HEK293 (cell line): ENCODE results near the gene RPL15.

ENCODE experiments used
- AEBP2 ChIP-seq: fragments of 450-650 bp; formaldehyde crosslinking; IDR thresholded peaks from 2 replicates; pipeline ENCODE4 v1.5.1; 2016; ENCODE audit warnings: missing biosample characterization, missing genetic modification characterization, borderline replicate concordance
- BCL6B ChIP-seq: fragments of 450-650 bp; formaldehyde crosslinking; IDR thresholded peaks from 2 replicates; pipeline ENCODE4 v1.5.1; 2017; ENCODE audit warnings: missing biosample characterization, missing genetic modification characterization
- CTCF ChIP-seq: fragments of 450-650 bp; formaldehyde crosslinking; IDR thresholded peaks from 2 replicates; pipeline ENCODE4 v1.5.1; 2016; ENCODE audit warnings: missing biosample characterization, missing genetic modification characterization
- GLI4 ChIP-seq: fragments of 450-650 bp; formaldehyde crosslinking; IDR thresholded peaks from 2 replicates; pipeline ENCODE4 v1.5.1; 2016; ENCODE audit warnings: missing biosample characterization, missing genetic modification characterization
- KLF10 ChIP-seq: fragments of 450-650 bp; IDR thresholded peaks from 2 replicates; pipeline ENCODE4 v1.5.1; 2018; ENCODE audit warnings: missing biosample characterization, mild to moderate bottlenecking, missing genetic modification characterization
- KLF16 ChIP-seq: fragments of 450-650 bp; formaldehyde crosslinking; IDR thresholded peaks from 2 replicates; pipeline ENCODE4 v1.5.1; 2017; ENCODE audit warnings: missing biosample characterization, missing genetic modification characterization
- KLF17 ChIP-seq: fragments of 450-650 bp; formaldehyde crosslinking; IDR thresholded peaks from 2 replicates; pipeline ENCODE4 v1.5.1; 2016; ENCODE audit warnings: missing biosample characterization, missing genetic modification characterization
- KLF9 ChIP-seq: fragments of 450-650 bp; formaldehyde crosslinking; IDR thresholded peaks from 2 replicates; pipeline ENCODE4 v1.5.1; 2016; ENCODE audit warnings: missing biosample characterization, missing genetic modification characterization, low read depth
- MYNN ChIP-seq: fragments of 450-650 bp; formaldehyde crosslinking; IDR thresholded peaks from 2 replicates; pipeline ENCODE4 v1.5.1; 2016; ENCODE audit warnings: missing biosample characterization, missing genetic modification characterization, borderline replicate concordance
- SP7 ChIP-seq: fragments of 450-650 bp; formaldehyde crosslinking; IDR thresholded peaks from 2 replicates; pipeline ENCODE4 v1.5.1; 2016; ENCODE audit warnings: missing biosample characterization, missing genetic modification characterization
- TCF7L2 ChIP-seq: IDR thresholded peaks from 2 replicates; pipeline ENCODE4 v1.6.1; 2011; ENCODE audit warnings: low read depth, mild to moderate bottlenecking, inconsistent platforms, low read length, moderate library complexity, borderline replicate concordance
- YY2 ChIP-seq: fragments of 450-650 bp; formaldehyde crosslinking; IDR thresholded peaks from 2 replicates; pipeline ENCODE4 v1.5.1; 2016; ENCODE audit warnings: missing biosample characterization, missing genetic modification characterization
- ZBTB10 ChIP-seq: fragments of 450-650 bp; formaldehyde crosslinking; IDR thresholded peaks from 2 replicates; pipeline ENCODE4 v1.5.1; 2016; ENCODE audit warnings: missing biosample characterization, missing genetic modification characterization
- ZBTB20 ChIP-seq: fragments of 450-650 bp; formaldehyde crosslinking; IDR thresholded peaks from 2 replicates; pipeline ENCODE4 v1.5.1; 2016; ENCODE audit warnings: missing biosample characterization, missing genetic modification characterization
- ZFP69B ChIP-seq: fragments of 450-650 bp; formaldehyde crosslinking; IDR thresholded peaks from 2 replicates; pipeline ENCODE4 v1.5.1; 2016; ENCODE audit warnings: missing biosample characterization, missing genetic modification characterization
- ZNF114 ChIP-seq: fragments of 450-650 bp; formaldehyde crosslinking; IDR thresholded peaks from 2 replicates; pipeline ENCODE4 v1.5.0; 2017; ENCODE audit warnings: missing biosample characterization, missing genetic modification characterization
- ZNF148 ChIP-seq: fragments of 450-650 bp; formaldehyde crosslinking; IDR thresholded peaks from 2 replicates; pipeline ENCODE4 v1.5.0; 2017; ENCODE audit warnings: missing biosample characterization, missing genetic modification characterization, borderline replicate concordance
- ZNF174 ChIP-seq: fragments of 450-650 bp; formaldehyde crosslinking; IDR thresholded peaks from 2 replicates; pipeline ENCODE4 v1.5.0; 2017; ENCODE audit warnings: missing biosample characterization, mild to moderate bottlenecking, missing genetic modification characterization
- ZNF266 ChIP-seq: fragments of 450-650 bp; formaldehyde crosslinking; IDR thresholded peaks from 2 replicates; pipeline ENCODE4 v1.5.1; 2016; ENCODE audit warnings: missing biosample characterization, missing genetic modification characterization, low read depth
- ZNF354C ChIP-seq: fragments of 450-650 bp; formaldehyde crosslinking; IDR thresholded peaks from 2 replicates; pipeline ENCODE4 v1.5.1; 2016; ENCODE audit warnings: missing biosample characterization, missing genetic modification characterization, low read depth, borderline replicate concordance
- ZNF391 ChIP-seq: fragments of 450-650 bp; formaldehyde crosslinking; IDR thresholded peaks from 2 replicates; pipeline ENCODE4 v1.5.1; 2016; ENCODE audit warnings: low read depth, missing biosample characterization, missing genetic modification characterization, borderline replicate concordance
- ZNF404 ChIP-seq: fragments of 450-650 bp; formaldehyde crosslinking; IDR thresholded peaks from 2 replicates; pipeline ENCODE4 v1.5.1; 2017; ENCODE audit warnings: missing biosample characterization, missing genetic modification characterization
- ZNF416 ChIP-seq: fragments of 450-650 bp; formaldehyde crosslinking; IDR thresholded peaks from 2 replicates; pipeline ENCODE4 v1.5.1; 2016; ENCODE audit warnings: missing biosample characterization, missing genetic modification characterization
- ZNF488 ChIP-seq: fragments of 450-650 bp; formaldehyde crosslinking; IDR thresholded peaks from 2 replicates; pipeline ENCODE4 v1.5.1; 2016; ENCODE audit warnings: missing biosample characterization, missing genetic modification characterization
- ZNF629 ChIP-seq: fragments of 450-650 bp; formaldehyde crosslinking; IDR thresholded peaks from 2 replicates; pipeline ENCODE4 v1.5.1; 2017; ENCODE audit warnings: missing biosample characterization, missing genetic modification characterization
- ZNF768 ChIP-seq: fragments of 450-650 bp; formaldehyde crosslinking; IDR thresholded peaks from 2 replicates; pipeline ENCODE4 v1.5.1; 2018; ENCODE audit warnings: missing biosample characterization, mild to moderate bottlenecking, missing genetic modification characterization
- ZNF843 ChIP-seq: fragments of 450-650 bp; formaldehyde crosslinking; IDR thresholded peaks from 2 replicates; pipeline ENCODE4 v1.5.1; 2016; ENCODE audit warnings: missing biosample characterization, missing genetic modification characterization
- ZSCAN23 ChIP-seq: fragments of 450-650 bp; formaldehyde crosslinking; IDR thresholded peaks from 2 replicates; pipeline ENCODE4 v1.5.1; 2016; ENCODE audit warnings: missing biosample characterization, missing genetic modification characterization

RPL15 gene

GRCh38 chr3:23945913-23946687 lies 29.2 kb downstream of the RPL15 start (continued):
- TF ChIP-seq ZNF843 (tag by site-specific recombination) (peak; percentile 57; the same call in 1 of the 2 replicates), BCL6B (tag by site-specific recombination) (no peak), ZNF768 (no peak), YY2 (no peak), KLF9 (tag by site-specific recombination) (peak; percentile 69; the same call in 1 of the 2 replicates), ZFP69B (tag by site-specific recombination) (no peak), GLI4 (tag by site-specific recombination) (no peak), KLF10 (tag by site-specific recombination) (peak; percentile 97), ZNF148 (tag by site-specific recombination) (no peak), ZNF174 (tag by site-specific recombination) (no peak), ZBTB20 (tag by site-specific recombination) (peak; percentile 84), SP7 (peak; percentile 88), ZNF416 (no peak), ZNF629 (tag by site-specific recombination) (peak; percentile 76), CTCF (tag by site-specific recombination) (peak; percentile 63; the same call in 1 of the 2 replicates), ZBTB10 (tag by site-specific recombination) (peak; percentile 75), ZNF114 (tag by site-specific recombination) (no peak), AEBP2 (tag by site-specific recombination) (no peak), KLF17 (tag by site-specific recombination) (0 out of 2 replicates have a peak, but pooled peaks have one; percentile 44), ZNF488 (tag by site-specific recombination) (no peak), TCF7L2 (no peak), ZNF354C (tag by site-specific recombination) (no peak), KLF16 (tag by site-specific recombination) (peak; percentile 62), ZNF266 (tag by site-specific recombination) (no peak), ZNF391 (tag by site-specific recombination) (peak; percentile 40; the same call in 1 of the 2 replicates), ZSCAN23 (no peak), MYNN (tag by site-specific recombination) (no peak), ZNF404 (tag by site-specific recombination) (no peak)
